Central memory CD4-positive, alpha-beta T cell (primary cell): ENCODE data around the gene CENPO.
"Not testable (repeated sequence)": the region's sequence is repeated elsewhere in the genome, so short reads cannot be mapped to it uniquely, and the experiment has no call there.

Source experiments
- DNase-seq: peaks from one replicate; pipeline ENCODE4 v3.0.0; 2022

The CENPO gene

DNA sequence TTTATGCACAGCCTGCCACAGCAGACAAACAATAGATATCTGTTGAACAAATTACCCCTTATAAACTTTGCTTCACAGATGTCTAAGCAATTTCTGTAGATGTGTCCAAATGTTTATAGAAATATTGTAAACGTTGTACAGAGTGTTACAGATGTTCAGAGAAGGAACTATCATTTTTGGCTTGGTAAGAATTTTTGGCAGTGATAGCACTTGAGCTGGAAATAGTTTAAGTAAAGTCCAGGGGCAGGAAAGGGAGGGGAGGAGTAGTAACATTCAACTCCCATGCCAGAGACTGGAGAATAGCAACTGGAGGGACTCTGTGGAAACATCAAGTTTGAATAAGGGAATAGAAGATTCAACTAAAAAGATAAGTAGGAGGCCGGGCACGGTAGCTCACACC is 4.4 kb upstream of the CENPO start:
- no peak for DNase-seq

DNA sequence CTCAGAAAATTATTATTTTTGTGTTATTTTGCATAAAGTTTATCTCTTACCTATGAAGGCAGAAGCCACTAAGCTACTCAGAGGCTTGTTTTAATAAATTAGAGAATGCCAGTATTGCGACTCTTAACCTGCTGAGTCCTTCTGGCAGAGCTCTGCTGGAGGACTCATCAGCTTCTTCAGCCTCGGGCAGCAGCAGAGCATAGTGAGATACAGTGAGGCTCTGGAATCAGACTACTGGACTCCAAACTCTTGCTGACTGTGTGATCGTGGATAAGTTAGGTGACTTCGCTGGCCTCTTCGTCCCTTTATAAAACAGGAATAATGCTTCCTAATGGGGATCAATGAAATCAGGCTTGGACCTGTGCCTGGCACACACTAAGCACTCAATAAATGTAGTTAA is 1.8 kb upstream of the CENPO start:
- DNase-seq: no peak

DNA sequence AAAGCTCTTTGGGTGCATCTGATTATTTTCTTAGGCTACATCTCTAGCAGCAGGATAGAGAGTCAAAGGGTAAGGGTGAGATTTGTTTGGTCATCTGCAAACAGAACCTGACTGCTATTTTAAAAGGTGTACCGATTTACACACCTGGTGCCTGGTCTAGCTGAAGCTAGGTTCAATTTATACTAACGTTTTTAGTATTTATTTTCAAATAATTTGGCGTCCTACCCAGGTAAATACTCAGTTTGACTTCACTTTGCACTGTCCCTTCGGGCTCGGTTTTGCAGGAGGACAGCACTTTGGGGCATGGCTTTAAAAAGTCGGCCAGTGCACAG is 717 bp upstream of the CENPO start:
- DNase-seq: no peak

DNA sequence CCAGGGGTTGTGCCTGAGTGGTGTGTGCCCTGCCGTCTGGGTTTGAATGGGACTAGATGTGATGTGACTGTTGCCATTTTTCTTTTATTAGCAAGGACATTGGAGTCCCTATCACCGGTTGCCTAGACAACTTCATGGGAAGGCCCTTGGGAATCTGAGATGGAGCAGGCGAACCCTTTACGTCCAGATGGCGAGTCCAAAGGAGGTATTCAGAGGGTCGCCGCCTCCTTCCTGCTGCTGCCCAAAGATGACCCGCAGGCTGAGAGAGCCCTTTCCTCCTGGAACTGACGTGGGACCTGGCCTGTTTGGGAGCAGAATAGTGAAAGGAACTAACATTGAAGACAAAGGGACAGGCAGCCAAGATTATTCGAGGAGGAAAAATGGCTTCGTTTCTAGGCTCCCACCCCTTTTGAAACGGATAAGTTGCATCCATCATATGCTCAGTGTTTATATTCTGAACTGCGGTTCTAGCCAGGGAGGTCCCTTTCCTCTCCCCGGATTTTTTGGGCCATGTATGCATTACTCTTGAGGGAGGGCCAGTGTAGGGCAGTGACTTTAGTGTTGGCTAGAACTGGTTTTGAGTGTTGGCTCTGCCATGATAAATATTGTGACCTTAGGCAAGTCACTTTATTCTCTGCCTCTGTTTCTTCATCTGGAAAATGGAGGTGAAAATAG is 673 bp downstream of the CENPO start:
- no peak for DNase-seq

GRCh38 chr2:24797644-24798043 is 4.4 kb downstream of the CENPO start:
- DNase-seq: no peak

DNA sequence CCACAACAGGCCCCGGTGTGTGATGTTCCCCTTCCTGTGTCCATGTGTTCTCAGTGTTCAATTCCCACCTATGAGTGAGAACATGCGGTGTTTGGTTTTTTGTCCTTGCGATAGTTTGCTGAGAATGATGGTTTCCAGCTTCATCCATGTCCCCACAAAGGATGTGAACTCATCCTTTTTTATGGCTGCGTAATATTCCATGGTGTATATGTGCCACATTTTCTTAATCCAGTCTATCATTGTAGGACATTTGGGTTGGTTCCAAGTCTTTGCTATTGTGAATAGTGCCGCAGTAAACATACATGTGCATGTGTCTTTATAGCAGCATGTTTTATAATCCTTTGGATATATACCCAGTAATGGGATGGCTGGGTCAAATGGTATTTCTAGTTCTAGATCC is 7.3 kb downstream of the CENPO start:
- not testable (repeated sequence) for DNase-seq

GRCh38 chr2:24805811-24806660 is 12.8 kb downstream of the CENPO start:
- DNase-seq: not testable (repeated sequence)

GRCh38 chr2:24806661-24807036 is 13.4 kb downstream of the CENPO start:
- DNase-seq: no peak

DNA sequence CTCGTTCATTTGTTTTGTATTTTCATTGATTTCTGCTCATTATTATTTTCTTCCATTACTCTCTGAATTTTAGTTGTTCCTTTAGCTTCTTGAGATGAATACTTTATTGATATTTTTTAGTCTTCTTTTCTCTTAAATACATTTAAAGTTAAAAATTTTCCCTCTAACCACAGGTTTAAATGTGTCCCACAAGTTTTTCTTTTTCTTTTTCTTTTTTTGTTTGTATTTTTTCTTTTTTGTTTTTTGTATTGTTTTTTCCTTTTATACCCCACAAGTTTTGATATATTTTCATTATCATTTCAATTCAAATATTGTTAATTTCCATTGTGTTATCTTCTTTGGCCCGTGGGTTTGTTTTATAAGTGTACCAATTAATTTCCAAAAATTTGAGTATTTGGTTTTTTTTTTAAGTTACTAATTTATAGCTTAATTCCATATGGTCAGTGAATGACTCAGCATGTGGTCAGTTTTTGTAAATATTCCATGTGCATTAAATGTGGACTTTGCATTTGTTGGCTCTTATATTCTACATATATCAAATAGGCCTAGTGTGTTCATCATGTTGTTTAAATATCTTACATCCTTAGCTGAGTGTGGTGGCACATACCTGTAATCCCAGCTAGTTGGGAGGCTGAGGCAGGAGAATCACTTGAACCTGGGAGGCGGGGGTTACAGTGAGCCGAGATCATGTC is 16.2 kb downstream of the CENPO start:
- DNase-seq: no peak

DNA sequence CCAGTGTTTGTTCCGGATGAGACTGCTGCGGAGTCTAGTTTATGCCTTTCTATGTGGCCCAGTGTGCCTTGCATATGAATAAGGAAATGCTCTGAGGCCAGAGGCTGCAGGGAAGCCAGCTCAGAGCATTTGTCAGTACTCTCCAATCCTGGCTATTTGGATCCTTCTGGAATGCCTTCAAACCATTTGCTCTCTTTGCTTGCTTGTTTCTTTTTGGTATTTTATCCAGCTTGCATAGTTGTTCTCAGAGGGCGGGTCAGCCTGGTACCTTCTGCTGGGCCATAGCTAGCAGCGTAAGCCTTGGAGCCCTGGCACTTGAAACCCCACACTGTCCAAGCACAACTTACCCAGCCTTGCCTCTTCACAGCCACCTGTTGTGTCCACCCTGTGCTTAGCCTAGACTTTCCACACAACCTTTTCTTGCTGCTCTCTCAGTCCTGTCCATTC is 20.5 kb downstream of the CENPO start:
- DNase-seq: no peak

- no peak for DNase-seq
These were observed 21.3 kb downstream of the CENPO start for GRCh38 chr2:24814516-24814915.

GRCh38 chr2:24815171-24815570 is 21.9 kb downstream of the CENPO start:
- no peak for DNase-seq

DNA sequence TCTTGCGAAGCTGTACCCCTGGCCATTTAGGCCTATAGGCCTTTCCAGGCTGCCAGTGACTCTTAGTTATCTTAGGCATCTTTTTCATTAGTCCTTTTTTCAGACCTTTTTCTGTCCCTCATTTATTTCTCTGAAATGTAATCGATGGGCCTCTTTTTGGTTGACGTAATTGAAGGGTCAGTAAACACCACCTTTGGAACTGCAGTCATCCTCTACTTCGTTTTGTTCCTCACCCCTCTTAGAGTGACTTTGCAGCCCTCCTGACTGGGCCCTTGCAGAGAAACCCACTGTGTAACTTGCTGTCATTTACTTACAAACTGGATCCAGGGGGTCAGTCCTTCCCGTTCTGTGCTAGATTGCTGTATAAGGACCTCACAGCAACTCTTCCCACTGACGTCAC is 23.2 kb downstream of the CENPO start:
- no peak for DNase-seq

DNA sequence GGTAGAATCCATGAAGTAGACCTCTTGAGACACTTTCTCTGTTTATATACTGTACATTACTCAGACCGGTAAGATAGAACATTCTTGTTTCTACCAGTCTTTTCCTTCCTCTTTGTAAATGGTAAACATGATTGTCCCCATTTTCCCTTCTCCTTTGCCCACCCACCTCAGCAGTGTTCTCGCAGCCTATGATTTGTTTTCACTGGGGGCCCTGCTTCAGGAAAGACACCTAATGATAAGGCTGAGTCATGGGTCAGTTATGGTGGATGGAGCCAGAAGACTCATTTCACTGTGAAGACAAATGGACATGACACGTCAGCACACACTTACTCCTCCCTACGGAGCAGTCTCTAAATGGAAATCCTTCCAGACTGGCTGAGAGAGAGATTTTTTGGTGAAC is 23.7 kb downstream of the CENPO start:
- no peak for DNase-seq

DNA sequence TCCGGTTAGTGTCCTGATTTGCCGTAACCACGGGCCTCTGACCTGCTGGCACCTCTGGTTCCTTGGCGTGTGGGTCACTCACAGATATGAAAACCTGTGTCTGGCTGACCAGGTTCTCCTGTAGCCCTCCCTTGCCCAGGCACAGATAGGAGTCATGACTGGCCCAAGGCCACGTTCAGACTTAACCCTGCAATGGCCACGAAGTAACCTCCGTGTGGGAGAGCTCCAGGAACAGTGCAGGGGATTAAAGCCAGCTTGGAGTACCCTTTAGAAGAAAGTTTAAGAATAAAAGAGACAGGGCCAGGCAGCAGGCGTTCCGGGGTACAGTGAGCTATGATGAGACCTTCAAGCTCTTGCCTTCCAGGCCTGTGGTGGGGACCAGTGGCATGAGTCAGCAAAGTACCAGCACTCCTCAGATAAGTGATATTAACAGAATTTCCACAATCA is 25.5 kb downstream of the CENPO start:
- no peak for DNase-seq

GRCh38 chr2:24819442-24820174 is 26.4 kb downstream of the CENPO start:
- no peak for DNase-seq

DNA sequence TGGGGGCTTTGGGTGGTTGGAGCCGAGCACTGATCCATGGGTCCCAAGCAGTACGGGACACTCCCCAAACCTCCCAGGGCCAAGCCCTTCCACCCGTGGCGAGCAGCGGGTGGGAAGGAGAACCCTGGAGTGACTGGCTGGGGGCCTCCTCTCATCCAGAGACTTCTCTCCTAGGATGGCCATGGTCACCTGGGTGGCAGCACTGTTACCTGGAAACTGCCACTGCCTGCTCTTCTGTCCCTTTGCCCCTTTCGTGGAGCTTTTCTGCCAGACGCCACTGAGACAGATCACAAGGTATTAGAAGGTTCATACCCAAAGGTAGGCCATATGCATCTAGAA is 26.9 kb downstream of the CENPO start:
- no peak for DNase-seq

DNA sequence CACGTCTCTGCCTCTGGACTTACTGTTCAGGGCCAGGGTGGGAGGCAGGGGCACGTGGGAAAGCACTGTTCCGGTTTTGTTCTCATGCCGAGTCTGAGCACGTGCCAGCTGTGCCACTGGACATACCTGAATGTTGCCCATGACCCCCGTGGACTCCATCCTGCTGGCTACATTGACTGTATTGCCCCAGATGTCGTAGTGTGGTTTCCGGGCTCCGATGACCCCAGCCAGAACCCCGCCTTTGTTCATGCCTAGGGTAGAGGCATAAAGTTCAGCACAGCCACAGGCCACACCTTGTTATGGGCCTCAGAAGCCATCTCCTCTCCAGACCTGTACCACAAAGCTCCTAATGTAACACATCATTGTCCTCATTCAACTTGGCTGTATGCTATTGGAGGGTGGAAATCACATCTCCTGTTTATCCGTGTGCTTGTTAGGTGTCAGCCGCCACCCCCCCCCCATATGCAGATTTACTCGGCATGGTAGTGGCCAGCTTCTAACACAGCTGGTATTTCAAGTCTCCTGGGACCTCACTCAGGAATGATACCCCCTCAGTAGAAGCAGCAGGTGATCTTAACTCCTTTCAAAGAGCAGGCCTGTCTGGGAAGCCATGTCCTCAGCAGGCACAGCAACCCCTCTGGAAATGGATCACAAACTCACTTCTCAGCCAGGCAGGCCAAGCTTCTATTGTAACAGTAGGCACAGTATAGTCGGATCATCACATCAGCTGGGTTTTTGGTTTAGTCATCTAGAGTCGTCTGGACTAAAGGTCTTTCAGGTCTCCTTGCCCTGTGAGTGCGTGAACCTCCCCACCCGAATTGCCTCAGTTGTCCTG is 27.6 kb downstream of the CENPO start:
- DNase-seq: no peak

- no peak for DNase-seq
These were observed 28.2 kb downstream of the CENPO start for GRCh38 chr2:24821433-24821891.

DNA sequence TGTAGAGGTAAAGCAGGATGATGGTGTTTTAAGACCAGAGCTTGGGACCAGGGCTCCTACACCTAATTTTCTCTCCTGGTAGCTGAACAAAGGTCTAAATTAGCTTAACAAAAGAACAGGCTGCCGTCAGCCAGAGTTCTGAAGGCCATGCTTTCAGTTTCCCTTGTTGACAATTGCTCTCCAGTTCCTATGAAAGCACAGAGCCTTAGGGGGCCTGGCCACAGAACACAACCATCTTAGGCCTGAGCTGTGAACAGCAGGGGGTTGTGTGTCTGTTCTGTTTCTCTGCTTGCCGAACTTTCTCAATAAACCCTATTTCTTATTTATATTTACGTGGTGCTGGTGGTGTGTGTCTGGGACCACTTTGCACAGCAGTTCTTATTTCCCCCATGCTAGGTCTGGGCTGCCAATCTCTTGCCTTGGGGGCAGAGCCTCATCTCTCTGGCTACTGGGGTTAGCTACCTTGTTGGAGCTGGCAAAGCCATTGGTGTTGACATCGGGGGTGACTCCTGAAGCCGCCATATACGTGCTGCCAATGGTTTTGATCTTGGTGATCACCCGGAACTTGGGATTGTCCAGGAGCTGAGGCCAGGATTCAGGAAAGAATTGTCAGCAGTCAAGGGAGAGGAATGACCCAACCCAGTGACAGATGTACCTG is 29.0 kb downstream of the CENPO start:
- DNase-seq: no peak

DNA sequence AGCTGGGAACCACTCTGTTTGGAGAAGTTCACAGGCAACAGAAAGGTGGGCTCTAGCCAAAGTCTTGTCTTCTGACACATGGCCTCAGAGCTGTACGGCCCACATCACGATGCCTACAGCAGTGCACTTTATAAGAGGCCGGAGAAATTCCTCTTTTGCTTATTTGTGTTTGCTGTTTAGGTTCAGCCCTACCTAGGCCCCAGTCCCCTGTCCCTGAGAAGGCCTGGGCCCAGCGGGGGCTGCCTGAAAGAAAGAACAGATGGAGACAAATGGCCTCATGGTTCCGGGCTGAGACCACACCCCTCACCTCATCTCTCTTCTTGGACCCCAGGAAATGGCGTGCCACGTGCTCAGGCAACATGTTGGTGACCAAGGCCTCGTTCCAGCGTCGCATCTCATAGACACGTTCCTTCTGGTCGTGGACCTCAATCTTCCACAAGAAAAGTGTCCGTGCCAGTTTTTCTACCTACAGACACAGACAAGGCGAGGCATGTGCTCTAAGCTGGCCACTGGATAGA is 30.9 kb downstream of the CENPO start:
- no peak for DNase-seq
